ENCODE results near the gene C16orf96. TPM values are rescaled to one million over a fixed set of nuclear protein-coding genes. Genes with fewer than 3 reads are reported as not detected.

C16orf96 gene
- total RNA-seq, 1 experiment from 2014 or later, result 0.10 TPM

- TF ChIP-seq SP1 (IDR thresholded peaks at IDR 0.05; ENCODE audit: low read depth) (peak; percentile 98), ZFX (IDR thresholded peaks at IDR 0.05) (no peak), EZH2phosphoT487 (IDR thresholded peaks at IDR 0.05; ENCODE audit: borderline replicate concordance) (no peak), ATF3 (IDR thresholded peaks at IDR 0.05) (no peak), ZBTB33 (IDR thresholded peaks at IDR 0.05; ENCODE audit: extremely low read depth, insufficient replicate concordance, low read length) (peak; percentile 96), JUND (IDR thresholded peaks at IDR 0.05) (no peak), POLR2AphosphoS5 (IDR thresholded peaks at IDR 0.05; ENCODE audit: low read depth, low read length) (peak; percentile 62), POLR2A (IDR thresholded peaks at IDR 0.05; ENCODE audit: borderline replicate concordance, extremely low read depth, insufficient read depth, insufficient read length) (no peak), CBX3 (IDR thresholded peaks at IDR 0.05; ENCODE audit: low read depth) (no peak; the same call in 1 of the 2 replicates), SIN3A (IDR thresholded peaks at IDR 0.05; ENCODE audit: low read depth) (peak; percentile 74), CTCF (IDR thresholded peaks at IDR 0.05 in 2 of 3, conservative IDR thresholded peaks at IDR 0.05 in 1 of 3; ENCODE audit: borderline replicate concordance in 1 of 3, insufficient read depth in 1 of 3, low read depth in 2 of 3, low read length in 2 of 3) (peak in 2 of 3 experiments; percentile 26 to 28; a peak in 3 of 6 replicates)
Observed at GRCh38 chr16:4616047-4616811, 60.1 kb downstream of the C16orf96 start (continued).
